NOMO-1 (cell line): ENCODE results near the gene UCP3.
A peak's percentile ranks its signal among the peaks of the same experiment; 100 is the strongest.

Experiments
- DNase-seq, 2 experiments: peaks; one replicate each; lab custom pipeline; 2025; ENCODE audit not compliant: unreplicated experiment in 2 of 2; lab: John Stamatoyannopoulos, UW

Gene UCP3

GRCh38 chr11:74019104-74019738 lies 10.3 kb upstream of the UCP3 start:
- DNase-seq, result no peak

- peak; percentile 90 to 96 for DNase-seq
These were observed 9.6 kb upstream of the UCP3 start for GRCh38 chr11:74018331-74019005.

GRCh38 chr11:74017631-74018030 lies 8.7 kb upstream of the UCP3 start:
- no peak for DNase-seq

DNA sequence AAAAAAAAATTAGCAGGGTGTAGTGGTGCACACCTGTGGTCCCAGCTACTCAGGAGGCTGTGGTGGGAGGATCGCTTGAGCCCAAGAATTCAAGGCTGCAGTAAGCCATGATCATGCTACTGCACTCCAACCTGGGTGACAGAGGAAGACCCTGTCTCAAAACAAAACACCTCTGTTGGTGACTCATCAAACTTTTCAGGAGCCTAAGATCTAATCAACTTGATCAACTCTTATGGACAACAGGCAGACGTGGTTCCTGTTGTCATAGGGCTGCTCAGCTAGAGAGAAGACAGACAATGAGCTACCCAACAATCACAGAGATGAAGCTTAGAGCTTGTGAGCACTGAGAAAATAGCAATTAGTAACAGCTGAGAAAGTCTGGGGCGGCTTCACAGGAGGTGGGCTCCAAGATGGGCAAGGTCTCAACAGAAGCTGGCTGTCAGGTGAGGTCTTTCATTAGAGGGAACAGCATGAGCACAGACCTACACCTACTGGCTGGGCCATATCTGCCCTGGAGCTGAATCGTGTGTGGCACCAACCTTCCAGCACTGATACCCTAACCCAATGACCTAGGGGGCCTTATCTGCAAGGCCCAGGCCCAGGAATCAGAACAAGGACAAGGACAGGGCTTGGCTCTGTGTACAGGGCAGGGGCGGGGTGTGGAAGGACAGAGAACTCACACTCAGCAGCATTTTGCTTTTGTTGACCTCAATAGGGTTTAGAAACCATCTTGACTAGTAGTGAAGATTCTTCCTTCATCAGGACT lies 7.2 kb upstream of the UCP3 start:
- no peak for DNase-seq

DNA sequence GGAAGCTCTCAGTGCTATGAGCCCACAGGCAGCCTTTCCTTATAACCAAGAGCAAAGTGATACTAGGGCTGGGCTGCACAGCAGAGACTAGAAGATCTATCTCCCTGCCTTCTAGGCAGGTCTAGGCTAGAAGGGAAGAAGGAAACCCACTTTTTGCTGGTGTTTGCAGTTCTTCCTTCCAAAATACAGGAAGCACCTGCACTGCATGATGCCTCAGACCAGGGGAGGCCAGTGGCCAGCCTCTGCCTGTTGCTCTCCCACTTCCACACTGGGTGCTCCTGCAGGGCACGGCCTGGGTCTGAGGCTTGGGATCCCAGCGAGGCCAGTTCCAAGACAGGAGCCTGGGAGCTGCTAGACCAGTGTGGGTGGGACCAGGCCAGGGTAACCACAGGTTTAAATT lies 6.0 kb upstream of the UCP3 start:
- DNase-seq, result no peak

- DNase-seq, result no peak
These were observed 4.3 kb upstream of the UCP3 start for GRCh38 chr11:74013141-74013540.

DNA sequence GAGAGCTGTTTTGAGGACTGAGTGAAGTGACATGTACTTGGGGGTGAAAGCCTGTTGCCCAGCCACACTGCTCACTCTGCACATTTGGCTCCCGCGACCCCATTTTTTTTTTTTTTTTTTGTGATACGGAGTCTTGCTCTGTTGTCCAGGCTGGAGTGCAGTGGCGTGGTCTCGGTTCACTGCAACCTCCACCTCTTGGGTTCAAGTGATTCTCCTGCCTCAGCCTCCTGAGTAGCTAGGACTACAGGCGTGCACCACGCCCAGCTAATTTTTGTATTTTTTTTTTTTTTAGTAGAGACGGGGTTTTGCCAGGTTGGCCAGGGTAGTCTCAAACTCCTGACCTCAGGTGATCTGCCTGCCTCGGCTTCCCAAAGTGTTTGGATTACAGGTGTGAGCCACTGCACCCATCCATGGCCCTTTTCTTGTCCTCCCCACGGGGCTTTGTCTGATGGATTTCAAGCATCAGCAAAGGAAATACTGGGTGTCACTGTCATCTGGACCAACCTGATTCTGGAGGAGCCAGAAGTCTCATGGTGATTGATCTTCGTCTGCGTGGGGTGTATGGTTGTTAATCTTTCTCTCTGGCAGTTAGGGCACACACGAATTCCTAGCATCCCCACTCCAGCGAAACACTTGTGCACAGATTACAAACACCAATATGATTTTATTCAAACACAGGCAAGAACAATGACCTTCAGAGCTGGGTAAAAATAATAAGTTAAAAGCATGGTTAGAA lies 3.4 kb upstream of the UCP3 start:
- no peak for DNase-seq

GRCh38 chr11:74011360-74012073 lies 2.6 kb upstream of the UCP3 start:
- DNase-seq, result no peak

DNA sequence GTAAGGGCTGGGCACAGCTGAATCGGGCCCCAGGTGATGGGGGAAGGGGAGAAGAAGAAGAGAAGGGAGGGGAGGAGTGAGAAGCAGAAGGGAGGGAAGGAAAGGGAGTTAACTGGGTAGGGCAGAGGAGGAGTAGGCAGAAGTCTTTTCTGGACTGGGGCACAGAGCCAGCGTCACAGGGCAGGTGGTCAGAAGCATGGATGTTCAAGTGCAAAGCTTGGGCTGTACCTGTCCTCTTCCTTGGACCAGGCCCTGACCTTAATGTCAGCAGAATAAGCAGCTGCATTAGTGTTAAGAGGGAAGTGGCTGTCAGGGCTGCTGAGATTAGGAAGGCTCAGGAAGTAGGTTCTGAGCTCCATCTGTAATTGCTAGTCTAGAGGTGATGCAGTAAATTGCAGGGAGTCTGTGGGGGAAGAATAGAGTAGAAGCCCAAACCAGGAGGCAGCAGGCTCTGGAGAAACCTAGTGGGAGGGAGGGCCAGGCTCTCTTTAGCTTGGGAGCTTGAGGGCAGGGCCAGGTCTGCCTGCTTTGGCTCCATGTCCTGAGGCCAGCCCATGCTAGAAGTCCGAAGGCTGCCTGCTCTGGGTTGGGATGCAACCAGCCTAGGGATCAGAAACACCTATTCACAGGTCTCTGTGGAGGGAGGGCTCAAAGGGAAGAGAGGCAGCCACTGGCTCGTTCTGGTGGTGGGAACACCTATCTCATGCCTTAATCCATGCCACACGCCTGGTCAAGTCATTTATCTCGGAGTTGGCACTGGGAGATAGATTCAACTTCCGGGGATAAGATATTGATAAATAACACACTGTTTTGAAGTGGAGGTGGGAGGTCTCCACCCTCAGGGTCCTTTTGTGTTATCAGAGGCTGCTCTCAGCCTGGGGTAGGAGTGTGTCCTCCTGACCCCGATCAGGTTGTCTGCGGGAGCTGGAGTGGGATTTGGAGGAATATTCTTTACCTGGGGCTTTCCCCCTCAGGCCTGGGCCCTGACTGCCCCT lies 1.7 kb upstream of the UCP3 start:
- DNase-seq, result no peak

DNA sequence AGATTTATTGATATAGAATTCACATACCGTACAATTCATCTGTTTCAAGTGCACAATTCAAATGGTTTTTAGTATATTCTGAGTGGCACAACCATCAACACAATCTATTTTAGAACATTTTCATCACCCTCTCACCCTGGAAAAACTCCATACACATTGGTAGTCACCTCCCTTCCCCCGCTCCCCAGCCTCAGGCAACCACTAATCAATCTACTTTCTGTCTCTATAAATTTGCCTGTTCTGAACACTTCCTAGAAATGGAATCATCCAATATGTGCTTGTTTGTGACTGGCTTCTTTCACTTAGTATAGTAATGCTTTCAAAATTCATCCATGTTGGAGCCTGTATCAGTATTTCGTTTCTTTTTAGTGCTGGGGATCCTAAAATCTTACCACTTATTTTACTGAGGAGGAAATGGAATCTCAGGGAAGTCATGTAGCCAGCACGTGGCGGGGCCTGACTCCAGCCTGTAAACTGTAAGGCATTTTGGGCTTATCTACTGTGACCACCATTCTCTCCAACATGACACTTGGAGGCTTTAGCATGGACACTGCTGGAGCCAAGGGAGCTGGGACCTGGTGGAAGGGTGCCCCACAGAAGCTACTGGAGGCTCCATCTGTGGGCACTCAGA lies 905 bp upstream of the UCP3 start:
- DNase-seq, result no peak

DNA sequence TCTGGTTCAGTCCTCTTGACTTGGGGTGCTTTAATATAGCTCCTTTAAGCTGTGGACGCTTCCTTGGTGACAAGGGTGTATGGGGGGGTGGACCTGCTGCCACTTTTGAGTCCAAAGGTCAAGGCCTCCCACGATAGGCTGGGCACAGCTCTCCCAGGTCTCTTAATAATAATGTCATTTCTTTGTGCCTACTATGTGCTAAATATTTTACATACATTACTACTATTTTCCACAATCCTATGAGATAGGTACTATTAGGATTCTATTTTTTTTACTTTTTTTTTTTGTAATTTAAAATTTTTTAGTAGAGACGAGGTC lies 304 bp upstream of the UCP3 start:
- DNase-seq, result no peak

- DNase-seq, result no peak
These were observed 1.1 kb downstream of the UCP3 start for GRCh38 chr11:74007691-74008372.

GRCh38 chr11:74006743-74007304 lies 2.1 kb downstream of the UCP3 start:
- no peak for DNase-seq

DNA sequence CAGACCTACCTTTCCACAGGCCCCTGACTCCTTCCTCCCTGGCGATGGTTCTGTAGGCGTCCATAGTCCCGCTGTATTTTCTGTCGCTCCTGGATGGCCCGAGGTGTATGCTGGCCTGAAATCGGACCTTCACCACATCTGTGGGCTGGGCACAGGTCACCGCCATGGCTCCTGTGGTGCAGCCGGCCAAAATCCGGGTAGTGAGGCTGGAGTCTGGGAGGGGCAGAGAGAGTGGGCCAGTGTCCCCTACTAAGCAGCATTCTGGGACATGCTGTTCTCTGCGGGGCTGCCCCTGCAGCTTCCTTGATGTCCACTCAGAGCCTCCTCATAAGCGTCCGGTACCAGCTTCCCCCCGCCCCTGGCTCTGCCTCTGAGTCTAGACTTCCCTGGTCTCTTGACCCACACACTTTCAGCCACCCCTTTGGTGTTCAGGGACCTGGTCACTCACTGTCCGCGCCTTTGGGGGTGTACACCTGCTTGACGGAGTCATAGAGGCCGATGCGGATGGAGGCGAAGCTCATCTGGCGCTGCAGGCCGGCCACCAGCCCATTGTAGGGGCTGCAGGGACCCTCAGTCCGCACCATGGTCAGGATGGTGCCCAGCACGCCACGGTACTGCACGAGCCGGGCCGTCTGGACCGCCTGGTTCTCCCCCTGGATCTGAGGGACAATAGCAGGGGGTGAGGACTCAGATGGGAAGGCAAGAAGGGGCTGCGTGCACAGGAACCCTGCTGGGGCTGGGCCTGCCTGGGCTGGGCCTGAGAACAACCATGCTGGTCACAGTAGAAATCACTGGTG lies 3.0 kb downstream of the UCP3 start:
- no peak for DNase-seq

DNA sequence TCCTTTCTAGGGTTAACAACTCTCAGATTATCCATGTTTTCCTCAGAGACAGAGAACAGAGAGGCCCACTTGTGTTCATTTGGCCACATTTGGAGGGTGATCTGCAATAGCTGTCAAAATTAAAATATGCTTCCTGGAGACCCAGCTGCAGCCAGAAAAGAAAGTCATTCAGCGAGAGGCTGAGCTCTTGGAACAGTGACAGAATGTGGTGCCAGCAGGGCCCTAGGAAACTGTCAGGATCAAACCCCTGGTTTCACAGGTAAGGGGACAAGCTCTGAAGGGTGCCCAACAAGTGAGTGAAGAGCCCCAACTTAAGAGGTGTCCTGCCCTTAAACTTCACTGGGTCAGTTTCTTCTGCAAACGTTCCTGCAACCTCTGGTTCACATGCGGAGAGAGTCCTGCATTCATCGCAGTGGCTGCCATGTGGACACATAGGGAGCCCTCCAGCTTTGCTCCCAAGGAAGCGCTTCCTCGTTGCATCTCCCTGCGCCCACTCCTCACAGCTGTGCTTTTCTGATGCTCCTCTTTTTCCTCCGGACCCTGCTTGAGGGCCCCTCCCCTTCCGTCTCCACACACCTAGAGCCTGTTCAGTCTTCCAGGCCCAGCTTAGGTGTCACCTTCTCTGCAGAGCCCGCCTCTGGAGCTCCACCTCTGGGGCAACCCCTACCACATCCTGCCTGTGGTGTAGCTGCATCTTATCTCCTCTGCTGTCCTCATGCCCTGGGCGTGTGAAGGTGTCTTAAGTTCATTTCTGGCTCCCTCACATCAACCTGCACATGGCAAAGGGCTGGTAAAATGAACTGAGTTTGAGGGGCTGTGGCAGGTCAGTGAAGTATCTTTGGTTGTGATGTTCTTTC lies 3.9 kb downstream of the UCP3 start:
- no peak for DNase-seq

DNA sequence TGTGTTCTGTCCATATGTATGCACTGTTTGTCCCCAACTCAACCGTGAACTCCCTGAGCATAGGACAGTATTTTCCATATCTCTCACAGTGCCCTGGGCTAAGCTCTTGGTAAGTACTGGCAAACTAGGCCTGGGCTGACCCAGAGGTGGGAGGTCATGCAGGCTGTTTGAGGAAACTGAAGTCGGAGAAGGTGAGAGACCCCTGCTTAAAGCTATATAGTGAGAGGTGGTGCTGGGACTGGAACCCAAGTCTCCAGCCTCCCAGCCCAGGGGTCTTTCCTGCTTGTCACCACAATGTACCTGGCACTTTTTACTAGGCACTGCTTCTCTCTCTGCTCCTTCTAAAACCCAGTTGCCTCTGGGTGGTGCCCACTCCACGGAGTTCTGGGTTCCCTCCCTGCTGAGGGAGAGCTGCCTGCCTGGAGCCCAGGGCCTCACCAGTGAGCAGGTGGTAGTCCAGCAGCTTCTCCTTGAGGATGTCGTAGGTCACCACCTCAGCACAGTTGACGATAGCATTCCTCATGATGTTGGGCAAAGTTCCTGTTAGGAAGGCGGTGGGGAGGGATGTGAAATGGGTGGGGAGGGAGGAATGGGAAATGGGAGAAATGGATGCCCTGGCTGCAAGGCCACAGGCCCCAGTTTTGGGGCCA lies 4.7 kb downstream of the UCP3 start:
- no peak for DNase-seq
